C4-2B (cell line): Measurements from ENCODE around the gene GTF2F1.

Experiments
- CTCF ChIP-seq: fragments of 450-650 bp; conservative IDR thresholded peaks from 2 replicates; pipeline ENCODE4 v1.5.1; 2017; ENCODE audit warnings: mild to moderate bottlenecking
- ZFX ChIP-seq: fragments of 450-650 bp; IDR thresholded peaks from 2 replicates; pipeline ENCODE4 v1.6.1; 2017

GRCh38 chr19:6343462-6343861 is 49.5 kb downstream of the GTF2F1 start:
- TF ChIP-seq CTCF (no peak), ZFX (no peak)
